HepG2 (cell line): ENCODE data around the gene LRP10. TPM values are rescaled to one million over a fixed set of nuclear protein-coding genes. Genes with fewer than 3 reads are reported as not detected.

Experiments
- ATAD3A ChIP-seq: sonication (generic); formaldehyde crosslinking; IDR thresholded peaks from 2 replicates; pipeline ENCODE4 v1.4.0; 2020; ENCODE audit warnings: missing genetic modification reagents
- EHMT2 ChIP-seq: fragments of 200-600 bp; sonication (generic); IDR thresholded peaks from 2 replicates; pipeline ENCODE4 v1.7.0; 2017; ENCODE audit warnings: antibody characterized with exemption, low read depth, low read length, borderline replicate concordance
- MTA1 ChIP-seq: sonication (generic); formaldehyde crosslinking; IDR thresholded peaks from 2 replicates; pipeline ENCODE4 v1.4.0; 2020; ENCODE audit warnings: missing genetic modification reagents, mild to moderate bottlenecking, borderline replicate concordance
- MXI1 ChIP-seq: IDR thresholded peaks from 3 replicates; pipeline ENCODE4 v1.6.1; 2012; ENCODE audit warnings: low read depth, low read length, inconsistent platforms, borderline replicate concordance
- NCOR1 ChIP-seq: fragments of 200-600 bp; sonication (generic); IDR thresholded peaks from 2 replicates; pipeline ENCODE4 v1.7.0; 2017; ENCODE audit warnings: antibody characterized with exemption, low read length, borderline replicate concordance
- NFE2L1 ChIP-seq: sonication (generic); formaldehyde crosslinking; IDR thresholded peaks from 2 replicates; pipeline ENCODE4 v1.4.0; 2020; ENCODE audit warnings: missing genetic modification reagents, mild to moderate bottlenecking, borderline replicate concordance
- PHF8 ChIP-seq: sonication (generic); formaldehyde crosslinking; IDR thresholded peaks from 2 replicates; pipeline ENCODE4 v1.5.0; 2020; ENCODE audit warnings: missing genetic modification reagents
- PITX1 ChIP-seq: sonication (generic); formaldehyde crosslinking; IDR thresholded peaks from 2 replicates; pipeline ENCODE4 v1.5.1; 2020; ENCODE audit warnings: mild to moderate bottlenecking, missing genetic modification reagents
- TRAFD1 ChIP-seq: sonication (generic); formaldehyde crosslinking; IDR thresholded peaks from 2 replicates; pipeline ENCODE4 v1.5.1; 2020; ENCODE audit warnings: missing genetic modification reagents, mild to moderate bottlenecking, borderline replicate concordance
- WIZ ChIP-seq: sonication (generic); formaldehyde crosslinking; IDR thresholded peaks from 2 replicates; pipeline ENCODE4 v1.5.1; 2020; ENCODE audit warnings: mild to moderate bottlenecking, missing genetic modification reagents
- ZBTB33 ChIP-seq: sonication (generic); formaldehyde crosslinking; IDR thresholded peaks from 2 replicates; pipeline ENCODE4 v1.4.0; 2020; ENCODE audit warnings: missing genetic modification reagents
- ZBTB46 ChIP-seq: sonication (generic); formaldehyde crosslinking; IDR thresholded peaks from 2 replicates; pipeline ENCODE4 v1.4.0; 2020; ENCODE audit warnings: mild to moderate bottlenecking, missing genetic modification reagents, borderline replicate concordance
- ZHX1 ChIP-seq: sonication (generic); formaldehyde crosslinking; IDR thresholded peaks from 2 replicates; pipeline ENCODE4 v1.8.1; 2022; ENCODE audit warnings: low read depth, mild to moderate bottlenecking, missing genetic modification reagents
- ZMYM2 ChIP-seq: sonication (generic); formaldehyde crosslinking; IDR thresholded peaks from 2 replicates; pipeline ENCODE4 v1.8.0; 2022; ENCODE audit warnings: mild to moderate bottlenecking, missing genetic modification reagents
- ZNF343 ChIP-seq: sonication (generic); formaldehyde crosslinking; IDR thresholded peaks from 2 replicates; pipeline ENCODE4 v1.4.0; 2020; ENCODE audit warnings: mild to moderate bottlenecking, missing genetic modification reagents
- ZNF354B ChIP-seq: sonication (generic); formaldehyde crosslinking; IDR thresholded peaks from 2 replicates; pipeline ENCODE4 v1.8.0; 2022; ENCODE audit warnings: mild to moderate bottlenecking, missing genetic modification reagents
- ZNF580 ChIP-seq: IDR thresholded peaks from 2 replicates; pipeline ENCODE4 v1.6.1; 2016; ENCODE audit warnings: low read depth, borderline replicate concordance
- ZNF629 ChIP-seq: sonication (generic); formaldehyde crosslinking; conservative IDR thresholded peaks from 2 replicates; pipeline ENCODE4 v1.5.0; 2020; ENCODE audit warnings: missing genetic modification reagents
- ZNF670 ChIP-seq: sonication (generic); formaldehyde crosslinking; IDR thresholded peaks from 2 replicates; pipeline ENCODE4 v1.8.0; 2022; ENCODE audit warnings: mild to moderate bottlenecking, missing genetic modification reagents, borderline replicate concordance
- ZNF7 ChIP-seq: IDR thresholded peaks from 2 replicates; pipeline ENCODE4 v1.6.1; 2016; ENCODE audit warnings: missing biosample characterization, missing genetic modification reagents
- ZNF775 ChIP-seq: sonication (generic); formaldehyde crosslinking; IDR thresholded peaks from 2 replicates; pipeline ENCODE4 v1.4.0; 2020; ENCODE audit warnings: missing genetic modification reagents, mild to moderate bottlenecking, moderate library complexity, borderline replicate concordance
- polyA plus RNA-seq, 8 experiments: library from polyadenylated mRNA; depleted of rRNA in 3 of 8; stranded (reverse) in 7 of 8; unstranded in 1 of 8; fragments of >200 nt; fragmentation: Illumina TruSeq in 4 of 8; extraction: Trizol in 4 of 8; gene quantifications; 2 replicates each; pipeline versions ENCODE4 v1.2.1 to v1.2.3, GENCODE V29; 2011 to 2016; ENCODE audit warnings: low read depth in 4 of 8, missing spikeins in 1 of 8, mixed read lengths in 1 of 8; ENCODE audit not compliant: insufficient read depth in 1 of 8
- total RNA-seq, 5 experiments: library from RNA; depleted of rRNA; stranded (reverse); fragments of >200 nt; fragmentation: Illumina TruSeq; extraction: Trizol; gene quantifications; 2 replicates each; pipeline ENCODE4 v1.2.3, GENCODE V29; 2016; ENCODE audit warnings: low read depth in 1 of 5

Gene LRP10
- total and polyA plus RNA-seq, 2 of the 13 experiments (the other 11 are each of a cell fraction or from before 2014, with no cell fraction given) = 16.9 to 45.2 TPM

DNA sequence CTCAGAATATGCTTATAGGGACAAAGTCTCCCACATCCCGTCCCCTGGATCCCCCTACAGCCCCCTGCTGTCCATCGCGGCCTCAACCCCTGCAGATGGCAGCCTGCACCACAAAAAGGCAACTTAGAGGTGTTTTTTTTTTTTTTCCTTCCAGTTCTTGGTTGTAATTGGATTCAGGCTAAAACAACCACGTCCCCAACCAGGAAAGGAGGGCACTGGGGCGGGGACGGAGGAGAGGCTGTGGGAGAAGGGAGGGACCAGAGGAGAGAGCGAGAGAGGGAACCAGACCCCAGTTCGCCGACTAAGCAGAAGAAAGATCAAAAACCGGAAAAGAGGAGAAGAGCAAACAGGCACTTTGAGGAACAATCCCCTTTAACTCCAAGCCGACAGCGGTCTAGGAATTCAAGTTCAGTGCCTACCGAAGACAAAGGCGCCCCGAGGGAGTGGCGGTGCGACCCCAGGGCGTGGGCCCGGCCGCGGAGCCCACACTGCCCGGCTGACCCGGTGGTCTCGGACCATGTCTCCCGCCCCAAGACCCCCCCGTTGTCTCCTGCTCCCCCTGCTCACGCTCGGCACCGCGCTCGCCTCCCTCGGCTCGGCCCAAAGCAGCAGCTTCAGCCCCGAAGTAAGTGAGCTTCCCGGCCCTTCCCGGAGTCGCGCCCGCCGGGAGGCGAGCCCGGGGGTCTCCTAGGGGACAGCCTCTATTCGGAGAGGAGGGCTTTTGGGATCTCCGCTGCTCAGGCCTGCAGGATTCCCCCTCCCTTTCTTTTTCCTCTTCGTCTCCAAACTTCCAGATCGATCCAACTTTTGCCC, 35.0 kb upstream of the LRP10 start, which contains the start of gene MMP14 (continued):
- TF ChIP-seq ZBTB46 (CRISPR knock-in tag) (no peak), ZNF354B (no peak), WIZ (CRISPR knock-in tag) (no peak), ZNF343 (CRISPR knock-in tag) (no peak), MTA1 (CRISPR knock-in tag) (no peak), NCOR1 (no peak), PHF8 (CRISPR knock-in tag) (no peak), ZNF580 (CRISPR knock-in tag) (no peak), ZNF670 (CRISPR knock-in tag) (0 out of 2 replicates have a peak, but pooled peaks have one; percentile 29), ZNF629 (CRISPR knock-in tag) (no peak), ZNF775 (no peak), ZMYM2 (CRISPR knock-in tag) (no peak), ZNF7 (CRISPR knock-in tag) (no peak), ZHX1 (CRISPR knock-in tag) (no peak), MXI1 (no peak), PITX1 (0 out of 2 replicates have a peak, but pooled peaks have one; percentile 28), EHMT2 (no peak), NFE2L1 (CRISPR knock-in tag) (no peak), TRAFD1 (no peak), ZBTB33 (CRISPR knock-in tag) (no peak), ATAD3A (CRISPR knock-in tag) (no peak)
